ENCODE data around the gene CABCOCO1. TPM values are rescaled to one million over a fixed set of nuclear protein-coding genes. Genes with fewer than 3 reads are reported as not detected.
"Not testable (repeated sequence)": the region's sequence is repeated elsewhere in the genome, so short reads cannot be mapped to it uniquely, and the experiment has no call there.

The CABCOCO1 gene
- total RNA-seq, 2 donors from 2014 or later, result not detected

- DNase-seq, result no peak
- H3K9me3 ChIP-seq, result no peaks in the 10 kb centered on the region
- no peaks in the 10 kb centered on the region for H3K36me3 ChIP-seq (replicated peaks in 1 of 2; ENCODE audit: insufficient read depth in 1 of 2, low read depth in 2 of 2)
- ATAC-seq, result no peak
- H3K27me3 ChIP-seq, result no peaks in the 10 kb centered on the region
- no peak overlapping the region for H3K4me3 ChIP-seq
- H3K4me1 ChIP-seq, result no peaks in the 10 kb centered on the region
- TF ChIP-seq POLR2A (IDR thresholded peaks at IDR 0.05), result no peak
- no peak for TF ChIP-seq CTCF (IDR thresholded peaks at IDR 0.05)
- WGBS, 2 donors, result 73% methylated on average over 2 of the region's 2 CpGs
- no peak overlapping the region for H3K27ac ChIP-seq
- intact Hi-C loops (cut with DNase I), result no loop called here
Observed at GRCh38 chr10:61701706-61702105, 39.0 kb downstream of the CABCOCO1 start.

GRCh38 chr10:61702584-61702983, 39.9 kb downstream of the CABCOCO1 start:
- no peak overlapping the region for H3K4me3 ChIP-seq
- H3K9me3 ChIP-seq, result no peaks in the 10 kb centered on the region
- H3K27me3 ChIP-seq, result no peaks in the 10 kb centered on the region
- ATAC-seq (no peak), DNase-seq (no peak)
- H3K27ac ChIP-seq, result no peak overlapping the region
- no peaks in the 10 kb centered on the region for H3K4me1 ChIP-seq
- TF ChIP-seq POLR2A (IDR thresholded peaks at IDR 0.05), result no peak
- TF ChIP-seq CTCF (IDR thresholded peaks at IDR 0.05), result no peak
- intact Hi-C loops (cut with DNase I), result no loop called here
- H3K36me3 ChIP-seq (replicated peaks in 1 of 2; ENCODE audit: insufficient read depth in 1 of 2, low read depth in 2 of 2), result no peaks in the 10 kb centered on the region
- 57 to 79% methylated on average over 2 of the region's 2 CpGs for WGBS, 2 donors

- intact Hi-C loops (cut with DNase I), result no loop called here
- no peak for ATAC-seq
- Histone ChIP-seq H3K27me3 (no peaks in the 10 kb centered on the region), H3K4me3 (no peak overlapping the region), H3K9me3 (no peaks in the 10 kb centered on the region), H3K27ac (no peak overlapping the region), H3K36me3 (replicated peaks in 1 of 2; ENCODE audit: insufficient read depth in 1 of 2, low read depth in 2 of 2) (no peaks in the 10 kb centered on the region), H3K4me1 (no peaks in the 10 kb centered on the region)
- 46 to 50% methylated on average over 1 of the region's 1 CpG for WGBS, 2 donors
- no peak for TF ChIP-seq POLR2A (IDR thresholded peaks at IDR 0.05)
- no peak for TF ChIP-seq CTCF (IDR thresholded peaks at IDR 0.05)
- DNase-seq, result no peak
Observed at GRCh38 chr10:61705022-61705613, 42.4 kb downstream of the CABCOCO1 start.

- Histone ChIP-seq H3K9me3 (no peaks in the 10 kb centered on the region), H3K27me3 (no peaks in the 10 kb centered on the region), H3K4me3 (no peak overlapping the region), H3K27ac (no peak overlapping the region), H3K36me3 (replicated peaks in 1 of 2; ENCODE audit: insufficient read depth in 1 of 2, low read depth in 2 of 2) (no peaks in the 10 kb centered on the region), H3K4me1 (no peaks in the 10 kb centered on the region)
- intact Hi-C loops (cut with DNase I), result no loop called here
- ATAC-seq (no peak), DNase-seq (no peak)
- WGBS, 2 donors, result 62 to 70% methylated on average over 2 of the region's 2 CpGs
- TF ChIP-seq CTCF (IDR thresholded peaks at IDR 0.05), result no peak
Observed at GRCh38 chr10:61708846-61709245, 46.1 kb downstream of the CABCOCO1 start.

- H3K9me3 ChIP-seq; DNase-seq; H3K27ac ChIP-seq; H3K4me3 ChIP-seq; H3K27me3 ChIP-seq; H3K4me1 ChIP-seq; ATAC-seq; intact Hi-C loops (cut with DNase I); H3K36me3 ChIP-seq (replicated peaks in 1 of 2; ENCODE audit: insufficient read depth in 1 of 2, low read depth in 2 of 2): not testable (repeated sequence)
- WGBS, 2 donors, result 29 to 47% methylated on average over 2 of the region's 2 CpGs
Observed at GRCh38 chr10:61712105-61712504, 49.4 kb downstream of the CABCOCO1 start.

- H3K27me3 ChIP-seq; H3K27ac ChIP-seq; H3K4me3 ChIP-seq; H3K4me1 ChIP-seq; DNase-seq; H3K9me3 ChIP-seq; ATAC-seq; intact Hi-C loops (cut with DNase I); H3K36me3 ChIP-seq (replicated peaks in 1 of 2; ENCODE audit: insufficient read depth in 1 of 2, low read depth in 2 of 2): not testable (repeated sequence)
- WGBS, 2 donors, result 84 to 85% methylated on average over 5 to 6 of the region's 6 CpGs
Observed at GRCh38 chr10:61719475-61719874, 56.7 kb downstream of the CABCOCO1 start.

Data from body of pancreas (tissue), 4 donors.